ENCODE data around the gene WDR19.
A peak's percentile ranks its signal among the peaks of the same experiment; 100 is the strongest.

WDR19 gene

DNA sequence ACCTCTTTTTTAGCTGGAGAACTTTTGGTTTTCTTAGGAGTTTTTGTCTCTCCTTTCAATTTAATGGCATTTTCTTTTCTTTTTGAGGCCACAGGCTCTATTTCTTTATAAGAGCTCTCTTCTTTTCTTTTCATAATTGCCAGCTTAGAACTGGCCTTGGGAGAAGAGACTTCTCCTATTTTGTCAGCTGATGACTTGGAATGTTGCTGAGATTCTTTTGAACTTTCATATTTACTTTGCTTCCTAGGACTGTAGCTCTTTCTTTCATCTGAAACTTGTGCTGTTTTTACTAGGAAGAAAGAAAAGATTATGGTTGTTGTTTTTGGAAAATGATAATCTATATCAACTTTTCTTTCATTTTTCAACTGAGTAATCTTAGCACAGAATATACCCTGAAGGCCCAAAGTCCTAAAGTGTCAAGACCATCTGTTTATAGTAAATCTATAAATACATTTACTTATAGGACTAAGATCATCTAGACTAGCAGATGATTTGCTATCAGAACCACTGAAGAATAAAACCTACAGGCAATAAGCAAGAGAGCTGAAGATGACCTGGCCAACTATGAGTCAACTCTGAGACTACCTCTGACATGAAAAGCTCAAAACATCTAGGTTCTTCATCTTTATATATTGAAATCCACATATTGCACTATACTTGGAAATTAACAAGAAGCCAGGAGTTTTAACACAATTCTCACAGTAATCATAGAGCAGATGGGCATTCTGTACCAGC is 138.2 kb downstream of the WDR19 start:
- H3K27me3 Mint-ChIP-seq (ENCODE audit: low read depth, poor library complexity): no peaks in the 10 kb centered on the region
- no peak overlapping the region for H3K4me3 Mint-ChIP-seq
- no peak overlapping the region for H3K27ac Mint-ChIP-seq
- TF ChIP-seq, protein P1, sequence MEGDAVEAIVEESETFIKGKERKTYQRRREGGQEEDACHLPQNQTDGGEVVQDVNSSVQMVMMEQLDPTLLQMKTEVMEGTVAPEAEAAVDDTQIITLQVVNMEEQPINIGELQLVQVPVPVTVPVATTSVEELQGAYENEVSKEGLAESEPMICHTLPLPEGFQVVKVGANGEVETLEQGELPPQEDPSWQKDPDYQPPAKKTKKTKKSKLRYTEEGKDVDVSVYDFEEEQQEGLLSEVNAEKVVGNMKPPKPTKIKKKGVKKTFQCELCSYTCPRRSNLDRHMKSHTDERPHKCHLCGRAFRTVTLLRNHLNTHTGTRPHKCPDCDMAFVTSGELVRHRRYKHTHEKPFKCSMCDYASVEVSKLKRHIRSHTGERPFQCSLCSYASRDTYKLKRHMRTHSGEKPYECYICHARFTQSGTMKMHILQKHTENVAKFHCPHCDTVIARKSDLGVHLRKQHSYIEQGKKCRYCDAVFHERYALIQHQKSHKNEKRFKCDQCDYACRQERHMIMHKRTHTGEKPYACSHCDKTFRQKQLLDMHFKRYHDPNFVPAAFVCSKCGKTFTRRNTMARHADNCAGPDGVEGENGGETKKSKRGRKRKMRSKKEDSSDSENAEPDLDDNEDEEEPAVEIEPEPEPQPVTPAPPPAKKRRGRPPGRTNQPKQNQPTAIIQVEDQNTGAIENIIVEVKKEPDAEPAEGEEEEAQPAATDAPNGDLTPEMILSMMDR (IDR thresholded peaks at IDR 0.05): no peak
- peaks cover 47% of the 10 kb centered on the region for H3K36me3 Mint-ChIP-seq (ENCODE audit: low read depth)
- no peaks in the 10 kb centered on the region for H3K9me3 Mint-ChIP-seq
- H3K4me1 Mint-ChIP-seq: no peaks in the 10 kb centered on the region
- DNase-seq: no peak

GRCh38 chr4:39323821-39324220 is 141.5 kb downstream of the WDR19 start:
- Mint-ChIP-seq H3K4me1 (no peaks in the 10 kb centered on the region), H3K9me3 (no peaks in the 10 kb centered on the region), H3K36me3 (ENCODE audit: low read depth) (peaks cover 79% of the 10 kb centered on the region), H3K27me3 (ENCODE audit: low read depth, poor library complexity) (no peaks in the 10 kb centered on the region), H3K27ac (no peak overlapping the region), H3K4me3 (no peak overlapping the region)
- DNase-seq: no peak
- TF ChIP-seq, protein P1 (IDR thresholded peaks at IDR 0.05): no peak

- Mint-ChIP-seq H3K4me3 (no peak overlapping the region), H3K9me3 (no peaks in the 10 kb centered on the region), H3K4me1 (no peaks in the 10 kb centered on the region), H3K36me3 (ENCODE audit: low read depth) (peaks cover 78% of the 10 kb centered on the region), H3K27me3 (ENCODE audit: low read depth, poor library complexity) (no peaks in the 10 kb centered on the region), H3K27ac (no peak overlapping the region)
- no peak for DNase-seq
- TF ChIP-seq, protein P1 (IDR thresholded peaks at IDR 0.05): no peak
These were observed 142.1 kb downstream of the WDR19 start for GRCh38 chr4:39324446-39324845.

DNA sequence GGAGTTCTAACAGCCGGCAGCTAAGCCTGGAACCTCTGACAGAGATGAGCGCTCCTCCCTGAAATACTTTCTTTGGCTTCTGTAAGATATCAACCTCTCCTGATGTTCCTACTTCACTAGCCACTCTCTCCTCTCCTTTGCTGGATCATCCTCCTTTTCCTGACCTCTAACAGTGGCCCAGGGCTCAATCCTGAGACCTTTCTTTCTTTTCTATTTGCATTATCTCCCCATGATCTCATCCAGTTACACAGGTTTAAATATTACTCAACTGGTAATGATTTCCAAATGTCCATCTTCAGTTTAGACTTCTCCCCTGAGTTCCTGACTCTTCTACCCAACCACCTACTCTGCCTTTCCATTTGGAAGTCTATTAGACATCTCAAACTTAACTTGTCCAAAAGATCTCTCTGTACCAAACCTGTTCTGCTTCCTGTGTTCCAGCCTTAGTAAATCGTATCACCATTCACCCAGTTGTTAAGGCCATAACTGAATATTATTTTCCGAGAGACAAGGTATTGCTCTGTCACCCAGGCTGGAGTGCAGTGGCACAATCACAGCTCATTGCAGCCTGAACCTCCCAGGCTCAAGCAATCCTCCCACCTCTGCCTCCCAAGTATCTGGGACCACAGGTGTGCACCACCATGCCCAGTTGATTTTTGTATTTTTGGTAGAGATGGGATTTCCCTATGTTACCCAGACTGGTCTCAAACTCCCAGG is 142.7 kb downstream of the WDR19 start:
- H3K9me3 Mint-ChIP-seq: no peaks in the 10 kb centered on the region
- TF ChIP-seq, protein P1 (IDR thresholded peaks at IDR 0.05): no peak
- no peak for DNase-seq
- H3K27me3 Mint-ChIP-seq (ENCODE audit: low read depth, poor library complexity): no peaks in the 10 kb centered on the region
- peaks cover 73% of the 10 kb centered on the region for H3K36me3 Mint-ChIP-seq (ENCODE audit: low read depth)
- H3K4me3 Mint-ChIP-seq: no peak overlapping the region
- no peaks in the 10 kb centered on the region for H3K4me1 Mint-ChIP-seq
- peak overlapping the region; percentile 17 for H3K27ac Mint-ChIP-seq

DNA sequence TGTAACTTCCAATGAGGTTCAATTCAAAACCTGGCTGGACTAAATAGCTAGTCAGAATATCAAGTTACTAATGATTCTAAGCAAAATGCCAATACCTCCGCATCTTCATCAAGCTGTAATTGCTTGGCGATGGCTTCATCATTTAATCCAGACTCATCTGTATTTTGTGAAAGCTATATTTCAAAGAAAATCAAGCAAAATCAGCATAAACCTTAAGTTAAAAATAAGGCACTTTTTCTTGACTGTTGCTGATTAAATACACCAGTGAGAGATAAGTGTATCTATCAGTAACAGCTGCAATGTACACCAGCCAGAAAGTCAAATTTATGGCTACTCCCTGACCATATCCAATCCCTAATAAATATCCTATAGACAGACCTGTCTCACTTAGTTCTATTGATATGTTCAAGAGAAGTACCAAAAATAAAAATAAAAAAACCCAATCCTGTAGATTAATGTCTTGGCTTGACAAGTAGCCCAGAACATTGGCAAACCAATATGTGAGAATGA is 144.2 kb downstream of the WDR19 start:
- peaks cover 68% of the 10 kb centered on the region for H3K36me3 Mint-ChIP-seq (ENCODE audit: low read depth)
- no peak overlapping the region for H3K4me3 Mint-ChIP-seq
- H3K27ac Mint-ChIP-seq: no peak overlapping the region
- no peak for DNase-seq
- no peaks in the 10 kb centered on the region for H3K27me3 Mint-ChIP-seq (ENCODE audit: low read depth, poor library complexity)
- peaks cover 6% of the 10 kb centered on the region for H3K4me1 Mint-ChIP-seq
- no peaks in the 10 kb centered on the region for H3K9me3 Mint-ChIP-seq
- TF ChIP-seq, protein P1 (IDR thresholded peaks at IDR 0.05): no peak

All from nephron progenitor cell (in vitro differentiated cells).